Heart left ventricle (tissue), 16 donors: Measurements from ENCODE around the gene THAP4. TPM values are rescaled to one million over a fixed set of nuclear protein-coding genes. Genes with fewer than 3 reads are reported as not detected.

Experiments
- ATAC-seq, 4 donors: fragments of 200-7000 bp; cut with Tn5 transposase; one replicate each; pipeline ENCODE4 v1.9.1; 2020 to 2022; ENCODE audit warnings: moderate library complexity in 4 of 4, mild to moderate bottlenecking in 3 of 4, moderate number of reproducible peaks in 1 of 4
- DNase-seq, 5 donors: peaks; one replicate each; pipeline ENCODE4 v3.0.0-alpha.2; 2020
- H3K27ac ChIP-seq, 12 donors: fragments of 200-600 bp; sonication (generic) in 4 of 12; one replicate each; pipeline versions ENCODE4 v1.5.0 to v1.8.0; 2016 to 2022; ENCODE audit warnings: mild to moderate bottlenecking in 2 of 12
- H3K27me3 ChIP-seq, 9 donors: fragments of 200-600 bp; sonication (generic) in 2 of 9; one replicate each; pipeline versions ENCODE4 v1.5.1 to v1.8.0; 2016 to 2022; ENCODE audit warnings: mild to moderate bottlenecking in 3 of 9
- H3K36me3 ChIP-seq, 9 donors: fragments of 200-600 bp; sonication (generic) in 2 of 9; one replicate each; pipeline versions ENCODE4 v1.5.0 to v1.8.0; 2018 to 2022; ENCODE audit warnings: mild to moderate bottlenecking in 2 of 9
- H3K4me1 ChIP-seq, 12 donors: fragments of 200-600 bp; sonication (generic) in 4 of 12; one replicate each; pipeline versions ENCODE4 v1.5.0 to v1.8.0; 2016 to 2022; ENCODE audit warnings: mild to moderate bottlenecking in 3 of 12
- H3K4me3 ChIP-seq, 12 donors: fragments of 200-600 bp; sonication (generic) in 4 of 12; one replicate each; pipeline versions ENCODE4 v1.5.0 to v1.8.0; 2017 to 2022; ENCODE audit warnings: mild to moderate bottlenecking in 9 of 12, moderate library complexity in 4 of 12
- H3K9me3 ChIP-seq, 12 donors: fragments of 200-600 bp; sonication (generic) in 4 of 12; one replicate each; pipeline versions ENCODE4 v1.5.0 to v1.8.0; 2016 to 2022; ENCODE audit warnings: mild to moderate bottlenecking in 1 of 12
- POLR2A ChIP-seq, 2 donors: fragments of 450-650 bp; IDR thresholded peaks; one replicate each; pipeline ENCODE4 v1.6.1; 2017; ENCODE audit warnings: antibody characterized with exemption in 2 of 2, mild to moderate bottlenecking in 2 of 2, moderate library complexity in 2 of 2
- WGBS, 4 donors: extraction: QIAGEN DNeasy Blood & Tissue Kit in 2 of 4; methylation state at CpG; one replicate each; pipeline versions ENCODE4 v1.1.5 to v1.1.7; 2013 to 2018; 5-methylcytosine and 5-hydroxymethylcytosine counted together
- intact Hi-C, 10 donors: fragments of 100-400 bp; cut with DNase I; formaldehyde crosslinking; loops; one replicate each; pipeline versions ENCODE4 v1.11.1 to v1.14.2; 2022
- polyA plus RNA-seq, 2 donors: library from polyadenylated mRNA; stranded (reverse); fragments of 200-250 nt; gene quantifications; one replicate each; pipeline ENCODE4 v1.2.3, GENCODE V29; 2013
- total RNA-seq, 9 donors: library from RNA; depleted of rRNA in 2 of 9; stranded (reverse); fragments of >200 nt in 2 of 9; fragmentation: NEBNext Ultra II Directional in 3 of 9; extraction: Animal tissue kit (Norgen Biotek cat#: 25700) in 3 of 9; gene quantifications; one replicate each; pipeline versions ENCODE4 v1.1.0 to v1.2.4, GENCODE V29; 2016 to 2023
- TF ChIP-seq, protein P1 (sequence below), 12 donors: fragments of 200-600 bp; sonication (generic) in 4 of 12; IDR thresholded peaks; one replicate each; pipeline versions ENCODE4 v1.5.0 to v1.8.0; 2018 to 2022; ENCODE audit warnings: antibody characterized with exemption in 12 of 12, mild to moderate bottlenecking in 5 of 12
- donor health status: ischemic (EF 13 %, LVEDD 7.1; RV severe dilation, severe dysfunction).
- donor health status: healthy with polysubstance abuse.
- donor health status: DM: no; HTN: yes; CAD: no.
- donor health status: DM: no; HTN: no; CAD: no.
- donor health status: ischemic (EF 25% LVEDD 6.9; RV normal size, moderate dysfunction).
- donor health status: ischemic (EF 25% LVEDD 5.7; RV mildly dilated, moderate dysfunction).
- donor health status: healthy.
- donor health status: DM: yes; HTN: yes; CAD: no.
- donor health status: ischemic (EF 35%, LVEDD 5.7; RV mildly dilated, moderate dysfunction).
- donor health status: nonischemic (EF 11% LVEDD 7.7; RV severe dilation, severe dysfunction).
- donor health status: DM: yes; HTN: yes; CAD: no.
- donor health status: PGD.
- donor health status: ischemic (EF 29% LVEDD 5.4; RV normal size, mild dysfunction).
- donor health status: nonischemic (EF 23%, LVEDD 6.1; RV moderate dilation, normal function).

THAP4 gene
- total and polyA plus RNA-seq, 11 donors = 61.7 to 110 (median 80.4) TPM

DNA sequence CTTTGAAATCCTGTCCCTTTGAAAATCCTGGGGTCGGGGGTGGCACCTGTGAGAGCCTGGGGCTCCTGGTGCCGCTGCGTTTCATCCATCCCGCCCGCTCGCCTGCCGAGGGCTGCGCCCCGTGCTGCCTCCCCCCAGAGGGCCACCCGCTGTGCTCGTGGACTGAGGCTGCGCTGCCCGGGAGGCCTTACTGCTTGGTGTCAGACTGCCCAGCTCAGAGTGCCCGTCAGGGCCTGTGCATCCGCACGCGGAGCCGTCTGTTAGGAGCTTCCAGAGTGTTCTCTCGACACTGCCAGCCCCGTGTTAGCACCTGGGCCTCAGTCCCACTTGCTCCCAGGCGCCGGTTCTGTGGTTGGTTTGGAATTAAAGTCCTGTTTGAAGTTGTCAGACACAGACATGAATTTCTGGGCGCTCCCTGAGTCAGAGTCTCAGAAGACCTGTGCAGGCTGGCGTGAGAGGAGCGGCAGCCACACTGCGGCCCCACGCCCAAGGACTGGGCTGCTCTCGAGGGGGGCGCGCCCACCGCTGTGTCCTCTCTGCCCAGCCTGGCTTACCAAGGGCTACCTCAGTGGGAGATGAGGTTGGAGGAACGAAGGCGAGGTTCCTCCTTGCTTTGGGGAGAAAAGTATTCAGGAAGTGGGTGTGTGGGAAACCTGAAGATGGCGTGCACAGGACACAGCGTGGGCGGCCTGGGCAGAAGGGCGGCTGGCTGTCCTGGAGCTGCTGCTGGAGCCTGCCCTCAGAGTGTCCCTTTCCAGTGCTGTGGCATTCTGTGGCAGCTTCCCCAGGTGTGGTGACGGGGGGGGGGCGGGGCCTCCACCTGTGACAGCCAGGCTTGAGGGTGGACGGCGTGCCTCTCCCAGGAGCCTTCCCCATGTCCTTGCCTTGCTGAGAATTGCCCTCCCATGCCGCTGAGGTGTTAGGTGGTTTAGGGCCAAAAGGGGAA, 35.6 kb upstream of the THAP4 start:
- TF ChIP-seq POLR2A (IDR thresholded peaks at IDR 0.05) = no peak
- TF ChIP-seq, protein P1, sequence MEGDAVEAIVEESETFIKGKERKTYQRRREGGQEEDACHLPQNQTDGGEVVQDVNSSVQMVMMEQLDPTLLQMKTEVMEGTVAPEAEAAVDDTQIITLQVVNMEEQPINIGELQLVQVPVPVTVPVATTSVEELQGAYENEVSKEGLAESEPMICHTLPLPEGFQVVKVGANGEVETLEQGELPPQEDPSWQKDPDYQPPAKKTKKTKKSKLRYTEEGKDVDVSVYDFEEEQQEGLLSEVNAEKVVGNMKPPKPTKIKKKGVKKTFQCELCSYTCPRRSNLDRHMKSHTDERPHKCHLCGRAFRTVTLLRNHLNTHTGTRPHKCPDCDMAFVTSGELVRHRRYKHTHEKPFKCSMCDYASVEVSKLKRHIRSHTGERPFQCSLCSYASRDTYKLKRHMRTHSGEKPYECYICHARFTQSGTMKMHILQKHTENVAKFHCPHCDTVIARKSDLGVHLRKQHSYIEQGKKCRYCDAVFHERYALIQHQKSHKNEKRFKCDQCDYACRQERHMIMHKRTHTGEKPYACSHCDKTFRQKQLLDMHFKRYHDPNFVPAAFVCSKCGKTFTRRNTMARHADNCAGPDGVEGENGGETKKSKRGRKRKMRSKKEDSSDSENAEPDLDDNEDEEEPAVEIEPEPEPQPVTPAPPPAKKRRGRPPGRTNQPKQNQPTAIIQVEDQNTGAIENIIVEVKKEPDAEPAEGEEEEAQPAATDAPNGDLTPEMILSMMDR (IDR thresholded peaks at IDR 0.05) = no peak
- intact Hi-C loops = no loop called here
- Histone ChIP-seq H3K4me3 (no peak overlapping the region), H3K36me3 (peaks cover 0 to 82% (median 65%) of the 10 kb centered on the region in 9 donors), H3K4me1 (peaks cover 0 to 6% (median 0%) of the 10 kb centered on the region in 12 donors), H3K9me3 (no peaks in the 10 kb centered on the region), H3K27ac (no peak overlapping the region), H3K27me3 (no peaks in the 10 kb centered on the region)
- WGBS, 4 donors = 93 to 94% (median 94%) methylated on average over 28 to 42 of the region's 42 CpGs
- no peak for ATAC-seq
- no peak for DNase-seq

DNA sequence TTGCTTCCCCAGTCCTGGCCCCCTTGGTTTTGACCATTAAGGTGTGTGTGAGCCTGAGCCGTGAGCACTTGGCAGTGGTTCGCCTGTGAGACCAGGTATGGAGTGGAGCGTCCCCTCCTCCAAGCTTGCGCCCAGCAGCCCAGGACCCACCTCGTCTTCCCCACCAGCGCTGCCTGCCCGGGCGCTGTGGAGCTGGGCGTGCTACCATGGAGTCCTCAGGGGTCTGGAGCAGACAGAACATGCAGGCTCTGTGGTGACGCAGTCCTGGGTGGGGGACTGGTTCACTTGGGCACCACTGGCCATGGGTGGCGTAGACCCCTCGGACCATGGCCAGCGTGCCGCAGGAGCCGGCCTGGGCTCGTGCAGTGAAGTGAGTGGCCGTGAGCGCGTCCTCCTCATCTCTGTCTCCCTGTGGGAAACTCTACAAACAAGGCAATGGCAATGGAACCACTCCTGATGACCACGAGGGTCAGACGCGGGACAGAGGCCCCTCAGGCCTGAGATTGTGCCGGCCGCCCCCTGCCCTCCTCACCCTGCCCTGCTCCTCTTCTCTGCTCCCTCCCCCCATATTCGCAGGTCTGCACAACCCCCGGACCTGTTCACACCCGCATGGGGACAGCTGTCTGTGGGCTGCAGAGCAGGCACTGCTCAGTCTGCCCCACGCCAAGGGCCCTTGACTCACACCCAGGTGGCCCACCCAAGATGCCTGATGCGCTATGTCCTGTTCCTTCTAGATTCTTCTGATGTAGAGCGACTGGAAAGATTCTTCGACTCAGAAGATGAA, 34.7 kb upstream of the THAP4 start:
- no peak for TF ChIP-seq POLR2A (IDR thresholded peaks at IDR 0.05)
- TF ChIP-seq, protein P1 (IDR thresholded peaks at IDR 0.05) = no peak
- WGBS, 4 donors = 91 to 94% (median 92%) methylated on average over 29 to 31 of the region's 31 CpGs
- Histone ChIP-seq H3K4me3 (no peak overlapping the region), H3K4me1 (peaks cover 0 to 6% (median 0%) of the 10 kb centered on the region in 12 donors), H3K36me3 (peaks cover 0 to 83% (median 66%) of the 10 kb centered on the region in 9 donors), H3K9me3 (no peaks in the 10 kb centered on the region), H3K27me3 (no peaks in the 10 kb centered on the region), H3K27ac (peak overlapping the region in 1 of 12 donors; percentile 49)
- ATAC-seq (no peak), DNase-seq (no peak)
- intact Hi-C loops = no loop called here

DNA sequence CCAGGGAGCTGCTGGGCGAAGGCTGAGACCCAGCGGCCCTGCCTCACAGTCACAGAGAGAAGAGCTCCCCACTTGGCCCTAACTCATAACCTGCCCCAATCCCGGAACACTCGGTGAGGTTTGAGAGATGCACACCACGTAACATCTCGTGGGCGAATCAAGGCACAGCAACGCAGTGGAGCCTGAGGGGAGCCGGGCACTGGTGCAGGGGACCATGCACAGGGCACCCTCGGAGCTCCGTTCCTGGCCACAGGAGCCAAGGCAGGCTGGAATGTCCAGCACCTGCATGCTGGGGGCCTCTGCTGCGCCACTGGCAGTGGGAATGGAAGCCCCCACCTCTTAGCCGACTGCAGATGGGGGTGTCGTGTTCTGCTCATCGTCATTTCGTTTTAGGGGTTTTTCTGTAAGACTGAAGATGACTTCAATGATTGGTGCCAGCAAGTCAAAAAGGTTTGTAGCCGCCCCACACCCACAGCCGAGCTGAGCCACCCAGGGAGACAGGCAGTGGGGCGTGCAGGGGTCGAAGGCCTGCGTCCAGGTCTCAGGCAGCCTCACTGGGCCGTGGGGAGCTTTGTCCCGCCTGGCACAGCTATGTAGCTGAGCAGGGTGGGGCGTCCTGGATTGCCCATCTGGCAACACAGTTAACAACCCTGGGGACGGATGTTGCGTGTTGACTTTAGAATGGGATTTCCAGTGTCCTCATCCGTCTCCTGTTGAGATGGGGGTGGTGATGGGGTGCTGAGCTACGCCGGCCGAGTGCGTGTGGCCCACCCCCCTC, 33.6 kb upstream of the THAP4 start:
- no peak overlapping the region for H3K4me3 ChIP-seq
- H3K27ac ChIP-seq = peak overlapping the region in 1 of 12 donors; percentile 49
- peaks cover 0 to 6% (median 0%) of the 10 kb centered on the region in 12 donors for H3K4me1 ChIP-seq
- no peak for TF ChIP-seq POLR2A (IDR thresholded peaks at IDR 0.05)
- TF ChIP-seq, protein P1 (IDR thresholded peaks at IDR 0.05) = no peak
- ATAC-seq = peak in 1 of 4 donors; percentile 66
- WGBS, 4 donors = 79 to 86% (median 83%) methylated on average over 23 to 31 of the region's 31 CpGs
- no peaks in the 10 kb centered on the region for H3K27me3 ChIP-seq
- H3K36me3 ChIP-seq = peaks cover 0 to 78% (median 67%) of the 10 kb centered on the region in 9 donors
- intact Hi-C loops = no loop called here
- DNase-seq = peak in 1 of 5 donors; percentile 60
- H3K9me3 ChIP-seq = no peaks in the 10 kb centered on the region
